Skeletal muscle tissue (tissue), 4 donors: ENCODE measurements around the gene NEU2. TPM values are rescaled to one million over a fixed set of nuclear protein-coding genes. Genes with fewer than 3 reads are reported as not detected.

ENCODE experiments used
- H3K27ac ChIP-seq: one replicate; pipeline ENCODE4 v1.7.0; 2013; ENCODE audit warnings: mild to moderate bottlenecking, low read depth, low read length, inconsistent platforms
- H3K27me3 ChIP-seq, 3 donors: one replicate each; pipeline ENCODE4 v1.7.0; 2013; ENCODE audit warnings: low read length in 3 of 3; ENCODE audit not compliant: control insufficient read depth in 3 of 3, insufficient read depth in 3 of 3
- H3K36me3 ChIP-seq, 3 donors: one replicate each; pipeline ENCODE4 v1.7.0; 2013; ENCODE audit warnings: low read length in 3 of 3; ENCODE audit not compliant: control insufficient read depth in 3 of 3, insufficient read depth in 3 of 3
- H3K4me1 ChIP-seq, 3 donors: one replicate each; pipeline ENCODE4 v1.7.0; 2013; ENCODE audit warnings: low read length in 3 of 3, mild to moderate bottlenecking in 3 of 3; ENCODE audit not compliant: control insufficient read depth in 3 of 3, insufficient read depth in 3 of 3
- H3K4me3 ChIP-seq, 3 donors: one replicate each; pipeline ENCODE4 v1.7.0; 2013; ENCODE audit warnings: low read length in 3 of 3
- H3K9ac ChIP-seq, 3 donors: one replicate each; pipeline ENCODE4 v1.7.0; 2013; ENCODE audit warnings: low read length in 3 of 3, mild to moderate bottlenecking in 3 of 3, moderate library complexity in 2 of 3, low read depth in 1 of 3
- H3K9me3 ChIP-seq, 3 donors: one replicate each; pipeline ENCODE4 v1.7.0; 2013; ENCODE audit warnings: low read length in 3 of 3; ENCODE audit not compliant: control insufficient read depth in 3 of 3
- total RNA-seq: library from RNA; depleted of rRNA; stranded (reverse); fragments of >200 nt; gene quantifications from one replicate; pipeline ENCODE4 v1.2.3, GENCODE V29; 2014
- donor health status: Osteomylitis.

NEU2 gene
- total RNA-seq, 1 donor from 2014 or later = not detected

DNA sequence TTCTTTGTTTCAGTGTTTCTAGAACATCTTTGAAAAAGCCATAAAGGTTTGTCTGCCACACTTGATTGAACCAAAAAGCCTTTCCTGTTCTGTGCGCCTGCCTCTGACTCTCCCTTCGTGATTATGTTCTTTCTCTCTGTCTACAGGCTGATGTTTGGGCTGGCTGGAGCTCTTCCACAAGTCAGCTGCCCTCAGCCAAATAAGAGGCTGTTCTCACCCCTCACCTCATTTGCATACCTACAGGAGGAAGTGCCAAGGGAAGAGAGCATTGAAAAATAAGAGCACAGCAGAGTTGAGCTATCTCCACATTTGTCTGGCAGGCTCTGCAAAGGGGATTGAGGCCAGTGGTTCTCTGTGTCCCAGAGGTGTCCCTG is 43.5 kb downstream of the NEU2 start:
- Histone ChIP-seq H3K9me3 (peaks cover 0 to 4% (median 0%) of the 10 kb centered on the region in 3 donors), H3K36me3 (no peaks in the 10 kb centered on the region), H3K27ac (peak overlapping the region; percentile 52)

DNA sequence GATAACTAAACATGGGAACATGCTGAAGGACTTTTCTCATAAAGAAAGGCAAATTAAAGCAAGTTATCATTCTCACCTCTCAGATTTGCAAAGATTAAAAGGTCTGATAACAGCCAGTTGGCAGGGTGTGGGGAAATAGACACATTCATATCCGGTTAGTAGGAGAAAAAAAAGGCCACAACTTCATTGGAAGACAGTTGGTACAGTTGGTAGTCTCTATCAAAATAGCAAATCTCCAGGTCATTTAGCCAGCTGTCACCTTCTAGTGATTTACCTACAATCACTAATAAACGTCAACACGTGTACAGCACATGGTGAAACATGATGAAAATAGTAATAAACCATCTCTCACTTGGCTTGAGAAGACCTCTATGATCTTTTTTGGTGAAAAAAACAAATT is 44.3 kb downstream of the NEU2 start:
- no peak overlapping the region for H3K27ac ChIP-seq
- no peak overlapping the region for H3K9ac ChIP-seq
- H3K4me1 ChIP-seq = peaks cover 0 to 10% (median 0%) of the 10 kb centered on the region in 3 donors
- H3K36me3 ChIP-seq = no peaks in the 10 kb centered on the region
- H3K27me3 ChIP-seq = no peaks in the 10 kb centered on the region
- H3K9me3 ChIP-seq = peaks cover 0 to 2% (median 0%) of the 10 kb centered on the region in 3 donors
- no peak overlapping the region for H3K4me3 ChIP-seq

More for the DNA sequence above, 43.5 kb downstream of the NEU2 start:
- H3K4me1 ChIP-seq = peaks cover 0 to 10% (median 0%) of the 10 kb centered on the region in 3 donors
- no peaks in the 10 kb centered on the region for H3K27me3 ChIP-seq
- H3K9ac ChIP-seq = no peak overlapping the region
- no peak overlapping the region for H3K4me3 ChIP-seq

DNA sequence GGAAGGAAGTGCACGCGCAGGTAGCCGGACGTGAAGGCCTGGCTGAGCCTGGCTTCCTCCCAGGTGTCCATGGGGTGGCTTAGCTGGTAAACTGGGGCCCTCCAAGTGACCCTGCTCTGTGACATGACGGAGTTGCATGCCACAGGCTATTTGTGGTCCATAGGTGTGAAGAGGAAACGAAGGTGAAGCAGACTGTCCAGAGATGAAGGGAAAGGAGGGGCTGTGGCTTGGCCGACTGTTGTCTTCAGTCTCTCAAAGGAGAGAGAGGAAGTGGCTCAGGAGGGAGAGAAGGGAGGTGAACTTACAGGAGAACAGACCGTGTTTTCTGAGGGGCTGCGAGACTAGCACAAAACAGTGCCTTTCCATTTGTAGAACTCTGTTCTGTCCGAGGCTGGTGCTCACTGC is 47.0 kb downstream of the NEU2 start:
- Histone ChIP-seq H3K4me1 (peaks cover 12 to 21% (median 12%) of the 10 kb centered on the region in 3 donors), H3K9me3 (no peaks in the 10 kb centered on the region), H3K36me3 (no peaks in the 10 kb centered on the region), H3K27me3 (no peaks in the 10 kb centered on the region), H3K4me3 (no peak overlapping the region), H3K27ac (no peak overlapping the region), H3K9ac (no peak overlapping the region)

DNA sequence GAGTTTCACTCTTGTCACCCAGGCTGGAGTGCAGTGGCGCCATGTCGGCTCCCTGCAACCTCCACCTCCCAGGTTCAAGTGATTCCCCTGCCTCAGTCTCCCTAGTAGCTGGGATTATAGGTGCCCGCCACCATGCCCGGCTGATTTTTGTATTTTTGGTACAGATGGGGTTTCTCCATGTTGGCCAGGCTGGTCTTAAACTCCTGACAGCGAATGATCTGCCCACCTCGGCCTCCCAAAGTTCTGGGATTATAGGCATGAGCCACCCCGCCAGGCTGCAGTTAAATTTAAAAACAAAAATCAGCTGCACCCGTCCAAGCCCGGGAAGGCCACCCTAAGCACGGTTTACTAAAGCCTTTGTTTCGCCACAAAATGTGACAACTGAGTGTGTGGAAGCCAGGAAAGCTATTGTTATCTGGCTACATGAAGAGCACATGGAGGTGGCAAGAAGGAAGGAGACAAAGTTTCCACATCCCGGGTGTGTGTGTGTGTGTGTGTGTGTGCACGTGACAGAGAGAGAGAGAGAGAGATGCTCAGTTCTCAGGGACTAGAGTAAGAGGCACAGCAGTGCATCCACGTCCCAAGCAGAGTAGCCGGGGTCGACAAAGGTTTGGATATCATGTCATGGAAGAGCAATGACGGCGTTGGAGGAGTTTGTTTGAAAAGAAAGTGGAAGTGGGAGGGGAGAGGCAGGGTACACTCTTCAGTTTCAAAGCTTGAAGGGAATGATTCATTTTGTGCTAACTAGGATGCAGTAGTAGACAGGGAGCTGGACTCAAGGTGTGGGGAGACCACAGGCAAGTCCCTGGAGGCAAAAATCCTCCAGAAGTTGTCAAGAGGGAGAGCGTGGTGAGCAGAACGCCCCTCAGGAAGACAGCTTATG is 47.7 kb downstream of the NEU2 start:
- no peak overlapping the region for H3K27ac ChIP-seq
- H3K27me3 ChIP-seq = no peaks in the 10 kb centered on the region

DNA sequence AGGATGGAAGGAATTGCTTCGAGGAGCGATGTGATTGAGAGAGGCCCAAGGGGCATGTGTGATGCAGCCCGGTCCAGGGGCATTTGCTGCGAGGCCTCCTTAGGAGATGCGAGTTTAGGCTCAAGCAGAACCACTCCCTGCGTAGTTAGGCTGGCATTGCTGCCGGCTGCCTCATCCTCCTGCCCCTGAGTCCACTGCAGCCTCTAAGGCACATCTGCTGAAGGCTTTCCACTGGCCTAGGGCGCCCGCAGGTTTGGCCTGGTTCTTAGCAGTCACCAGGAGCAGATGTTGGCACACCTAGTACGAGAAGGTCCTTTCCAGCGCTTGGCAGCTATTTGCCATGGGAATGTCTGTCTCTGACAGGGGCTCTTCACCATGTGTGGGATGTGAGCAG is 48.4 kb downstream of the NEU2 start:
- Histone ChIP-seq H3K9me3 (no peaks in the 10 kb centered on the region), H3K36me3 (no peaks in the 10 kb centered on the region), H3K27ac (no peak overlapping the region), H3K4me1 (peaks cover 12 to 18% (median 18%) of the 10 kb centered on the region in 3 donors), H3K27me3 (no peaks in the 10 kb centered on the region), H3K9ac (no peak overlapping the region), H3K4me3 (no peak overlapping the region)

More for the DNA sequence above, 47.7 kb downstream of the NEU2 start:
- H3K9ac ChIP-seq = no peak overlapping the region
- H3K4me1 ChIP-seq = peaks cover 12 to 20% (median 15%) of the 10 kb centered on the region in 3 donors
- no peak overlapping the region for H3K4me3 ChIP-seq
- no peaks in the 10 kb centered on the region for H3K9me3 ChIP-seq
- no peaks in the 10 kb centered on the region for H3K36me3 ChIP-seq

DNA sequence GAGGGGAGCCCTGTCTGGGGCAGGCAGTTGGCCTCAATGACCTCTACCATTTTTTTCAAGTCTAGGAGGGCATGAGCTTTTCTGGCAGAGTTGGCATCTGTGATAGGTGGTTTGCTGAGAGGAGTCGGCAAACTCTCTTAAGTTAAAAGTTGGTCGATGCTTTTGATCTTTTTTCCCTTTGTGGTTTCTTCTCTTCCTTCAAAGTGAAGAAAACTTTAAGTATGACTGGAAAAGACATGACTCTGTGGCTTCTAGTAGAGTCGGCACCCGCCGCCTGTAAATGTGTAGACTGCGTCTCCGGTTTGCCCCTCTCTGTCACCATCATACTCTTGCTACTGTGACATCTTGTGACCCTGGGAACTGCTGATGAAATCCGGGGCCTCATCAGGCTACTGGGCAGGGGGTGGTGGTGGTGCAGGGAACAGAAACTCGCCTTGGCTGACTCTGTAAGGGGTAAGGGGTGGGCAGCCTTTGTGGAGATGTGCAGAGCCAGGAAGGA is 48.8 kb downstream of the NEU2 start:
- peaks cover 12 to 19% (median 19%) of the 10 kb centered on the region in 3 donors for H3K4me1 ChIP-seq
- H3K36me3 ChIP-seq = no peaks in the 10 kb centered on the region
- peak overlapping the region; percentile 44 for H3K27ac ChIP-seq
- no peaks in the 10 kb centered on the region for H3K27me3 ChIP-seq
- H3K9ac ChIP-seq = no peak overlapping the region
- H3K9me3 ChIP-seq = no peaks in the 10 kb centered on the region
- H3K4me3 ChIP-seq = no peak overlapping the region

DNA sequence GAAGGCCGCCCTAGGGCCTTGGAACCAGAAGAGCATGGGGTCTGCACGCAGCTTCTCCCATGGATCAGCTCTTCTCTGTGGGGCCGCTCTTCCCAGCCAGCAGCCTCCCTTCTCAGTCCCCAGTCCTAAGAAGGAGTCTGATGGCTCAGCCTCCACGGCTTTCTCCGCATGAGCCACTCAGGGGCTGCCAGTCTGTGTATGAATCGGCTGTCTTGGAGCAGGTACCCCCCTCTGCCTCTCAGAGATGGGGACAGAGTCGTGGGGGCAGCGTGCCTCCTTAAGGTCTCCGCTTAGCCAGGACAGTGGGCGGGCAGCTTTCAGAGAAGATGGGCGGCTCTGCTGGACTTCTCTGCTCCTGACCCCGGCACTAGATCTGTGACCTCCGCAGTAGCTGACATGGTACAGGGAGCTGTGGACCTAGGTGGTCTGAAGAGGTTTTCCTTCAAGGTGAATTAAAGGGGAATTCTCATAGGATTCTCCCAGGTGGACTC is 49.3 kb downstream of the NEU2 start:
- no peaks in the 10 kb centered on the region for H3K27me3 ChIP-seq
- peaks cover 12 to 23% (median 19%) of the 10 kb centered on the region in 3 donors for H3K4me1 ChIP-seq
- H3K36me3 ChIP-seq = no peaks in the 10 kb centered on the region
- H3K4me3 ChIP-seq = no peak overlapping the region
- H3K9ac ChIP-seq = no peak overlapping the region
- no peaks in the 10 kb centered on the region for H3K9me3 ChIP-seq
- peak overlapping the region; percentile 44 for H3K27ac ChIP-seq

DNA sequence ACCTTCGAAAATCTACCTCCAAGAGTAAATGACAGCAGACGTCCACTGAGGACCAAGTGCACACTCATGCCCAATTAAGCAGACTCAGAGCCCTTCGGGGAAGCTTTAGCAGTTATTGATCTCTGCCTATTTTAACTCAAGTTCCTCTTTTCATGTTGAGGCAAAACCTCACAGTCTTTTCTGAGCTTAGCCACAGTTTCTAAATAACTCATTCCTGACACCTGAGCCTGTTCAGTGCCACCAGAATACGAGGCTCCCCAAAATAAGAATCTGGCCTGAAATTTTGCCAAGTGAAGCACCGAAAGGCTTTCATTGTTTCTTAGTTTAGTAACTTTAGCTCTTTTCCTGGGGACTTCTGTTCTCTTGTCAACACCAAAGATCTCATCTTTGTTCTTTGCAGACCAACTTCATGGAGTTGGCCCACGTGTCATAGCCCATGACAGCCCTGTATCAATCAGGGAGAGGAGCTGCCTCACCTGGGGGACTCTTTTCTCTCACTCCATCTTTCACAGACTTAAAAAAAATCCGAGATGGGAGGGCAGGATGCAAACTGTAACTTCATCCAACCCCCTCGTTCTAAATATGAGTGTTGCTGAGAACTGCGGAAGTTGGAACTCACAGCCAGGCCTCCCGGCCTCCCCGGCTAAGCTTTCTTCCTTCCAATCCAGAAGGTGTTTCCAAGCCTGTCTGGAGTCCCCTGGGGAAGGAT is 49.9 kb downstream of the NEU2 start:
- Histone ChIP-seq H3K9me3 (no peaks in the 10 kb centered on the region), H3K4me1 (peaks cover 12 to 23% (median 19%) of the 10 kb centered on the region in 3 donors), H3K9ac (no peak overlapping the region)

DNA sequence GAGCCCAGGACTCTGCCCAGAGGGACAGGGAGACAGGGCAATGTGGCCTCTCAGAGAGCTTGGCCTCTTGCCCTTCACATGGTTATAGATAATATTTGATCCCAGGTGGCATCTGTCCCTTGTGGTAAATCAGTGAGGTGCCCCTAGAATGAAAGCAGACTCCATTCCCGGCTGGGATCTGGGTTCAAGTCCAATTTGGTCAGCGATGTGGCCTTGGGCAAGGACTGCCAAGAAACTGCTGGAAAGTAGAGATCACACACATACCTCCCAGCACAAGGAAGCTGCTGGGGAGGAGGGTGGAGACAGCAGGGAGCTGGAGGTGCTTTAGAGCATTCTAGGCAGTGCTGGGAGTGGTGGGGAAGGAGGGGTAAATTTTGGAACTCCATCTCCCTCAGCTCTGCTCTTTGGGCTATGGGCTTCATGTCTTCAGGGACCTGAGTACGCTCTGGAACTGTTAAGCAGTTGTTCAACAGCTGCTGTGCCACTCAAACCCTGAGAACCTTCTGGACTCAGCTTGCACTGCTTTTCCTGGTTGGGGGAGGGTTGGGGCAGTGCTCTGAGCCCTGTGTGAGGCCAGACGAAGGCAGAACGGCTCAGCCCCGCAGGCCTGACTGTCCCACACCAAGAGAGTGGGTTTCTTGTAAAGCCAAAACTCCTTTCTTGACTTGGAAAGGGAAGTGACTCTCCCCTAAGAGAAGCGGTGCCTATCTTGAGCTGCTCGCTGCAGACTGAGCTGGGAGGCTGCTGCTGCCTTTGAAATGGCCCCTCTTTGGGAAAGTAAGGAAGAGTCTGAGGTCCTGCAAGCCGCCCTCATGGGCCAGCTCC is 50.7 kb downstream of the NEU2 start:
- H3K9me3 ChIP-seq = no peaks in the 10 kb centered on the region
- no peak overlapping the region for H3K9ac ChIP-seq
- H3K27me3 ChIP-seq = no peaks in the 10 kb centered on the region
- H3K36me3 ChIP-seq = no peaks in the 10 kb centered on the region
- H3K4me3 ChIP-seq = no peak overlapping the region
- peaks cover 12 to 23% (median 19%) of the 10 kb centered on the region in 3 donors for H3K4me1 ChIP-seq
- H3K27ac ChIP-seq = peak overlapping the region; percentile 84

More for the DNA sequence above, 49.9 kb downstream of the NEU2 start:
- no peaks in the 10 kb centered on the region for H3K36me3 ChIP-seq
- H3K4me3 ChIP-seq = no peak overlapping the region
- no peaks in the 10 kb centered on the region for H3K27me3 ChIP-seq
- H3K27ac ChIP-seq = peak overlapping the region; percentile 84
